SK-N-SH treated with all-trans-retinoic acid at 6 μM for 48 hours (cell line): Measurements from ENCODE around the gene SESN3.

Experiments
- ATAC-seq: fragments of 200-7000 bp; cut with Tn5 transposase; 3 replicates; pipeline ENCODE4 v1.9.1; 2020; ENCODE audit warnings: mild to moderate bottlenecking, moderate library complexity
- ARNTL ChIP-seq: fragments of 450-650 bp; formaldehyde crosslinking; IDR thresholded peaks from 2 replicates; pipeline ENCODE4 v1.5.0; 2020; ENCODE audit warnings: low read depth, mild to moderate bottlenecking, moderate library complexity, borderline replicate concordance
- CSDC2 ChIP-seq: fragments of 250-450 bp; sonication (Bioruptor Pico); IDR thresholded peaks from 2 replicates; pipeline ENCODE4 v1.5.0; 2020; ENCODE audit warnings: mild to moderate bottlenecking, moderate library complexity
- CSRNP3 ChIP-seq: fragments of 250-450 bp; sonication (Bioruptor Pico); IDR thresholded peaks from 2 replicates; pipeline ENCODE4 v1.5.1; 2021; ENCODE audit warnings: mild to moderate bottlenecking, moderate library complexity
- ESRRG ChIP-seq: fragments of 250-450 bp; sonication (Bioruptor Pico); IDR thresholded peaks from 2 replicates; pipeline ENCODE4 v1.6.1; 2021; ENCODE audit warnings: mild to moderate bottlenecking
- GLIS3 ChIP-seq: fragments of 250-450 bp; sonication (Bioruptor Pico); IDR thresholded peaks from 2 replicates; pipeline ENCODE4 v1.5.0; 2020; ENCODE audit warnings: mild to moderate bottlenecking, moderate library complexity
- ISL1 ChIP-seq: fragments of 250-450 bp; sonication (Bioruptor Pico); IDR thresholded peaks from 2 replicates; pipeline ENCODE4 v2.1.2; 2022; ENCODE audit warnings: mild to moderate bottlenecking, moderate library complexity
- OSR1 ChIP-seq: fragments of 250-450 bp; sonication (Bioruptor Pico); IDR thresholded peaks from 2 replicates; pipeline ENCODE4 v1.8.0; 2022; ENCODE audit warnings: moderate library complexity, mild to moderate bottlenecking, inconsistent platforms
- POU6F1 ChIP-seq: fragments of 250-450 bp; sonication (Bioruptor Pico); IDR thresholded peaks from 2 replicates; pipeline ENCODE4 v1.8.0; 2021; ENCODE audit warnings: low read depth, mild to moderate bottlenecking, moderate library complexity, borderline replicate concordance
- PPARA ChIP-seq: fragments of 250-450 bp; sonication (Bioruptor Pico); IDR thresholded peaks from 2 replicates; pipeline ENCODE4 v1.5.0; 2020; ENCODE audit warnings: mild to moderate bottlenecking, borderline replicate concordance
- RARB ChIP-seq: fragments of 250-450 bp; sonication (Bioruptor Pico); IDR thresholded peaks from 2 replicates; pipeline ENCODE4 v1.8.0; 2021; ENCODE audit warnings: mild to moderate bottlenecking, moderate library complexity
- SNAI2 ChIP-seq: fragments of 250-450 bp; sonication (Bioruptor Pico); IDR thresholded peaks from 2 replicates; pipeline ENCODE4 v1.5.0; 2020; ENCODE audit warnings: mild to moderate bottlenecking, moderate library complexity
- TCF4 ChIP-seq: fragments of 250-450 bp; sonication (Bioruptor Pico); IDR thresholded peaks from 2 replicates; pipeline ENCODE4 v1.8.0; 2021; ENCODE audit warnings: mild to moderate bottlenecking, moderate library complexity, borderline replicate concordance
- ZC3H10 ChIP-seq: fragments of 250-450 bp; sonication (Bioruptor Pico); IDR thresholded peaks from 2 replicates; pipeline ENCODE4 v1.5.1; 2021; ENCODE audit warnings: mild to moderate bottlenecking, moderate library complexity
- ZFP3 ChIP-seq: fragments of 250-450 bp; sonication (Bioruptor Pico); IDR thresholded peaks from 2 replicates; pipeline ENCODE4 v1.5.0; 2020; ENCODE audit warnings: mild to moderate bottlenecking, moderate library complexity
- ZNF565 ChIP-seq: fragments of 450-650 bp; formaldehyde crosslinking; conservative IDR thresholded peaks from 2 replicates; pipeline ENCODE4 v1.5.0; 2020; ENCODE audit warnings: low read depth, mild to moderate bottlenecking, moderate library complexity
- ZNF70 ChIP-seq: fragments of 450-650 bp; formaldehyde crosslinking; IDR thresholded peaks from 2 replicates; pipeline ENCODE4 v1.5.0; 2020; ENCODE audit warnings: mild to moderate bottlenecking, moderate library complexity
- ZNF8 ChIP-seq: fragments of 450-650 bp; formaldehyde crosslinking; IDR thresholded peaks from 2 replicates; pipeline ENCODE4 v1.5.0; 2020; ENCODE audit warnings: mild to moderate bottlenecking, moderate library complexity

Gene SESN3

GRCh38 chr11:95115597-95115996 lies 115.4 kb downstream of the SESN3 start:
- TF ChIP-seq PPARA (CRISPR knock-in tag) = no peak
- no peak for TF ChIP-seq CSDC2
- no peak for TF ChIP-seq ZC3H10 (CRISPR knock-in tag)
- no peak for TF ChIP-seq SNAI2
- TF ChIP-seq RARB = no peak
- no peak for TF ChIP-seq ISL1 (CRISPR knock-in tag)
- no peak for TF ChIP-seq ESRRG
- no peak for TF ChIP-seq GLIS3 (CRISPR knock-in tag)
- TF ChIP-seq ZNF8 = no peak
- no peak for TF ChIP-seq OSR1 (CRISPR knock-in tag)
- TF ChIP-seq ZFP3 = no peak
- no peak for TF ChIP-seq TCF4 (CRISPR knock-in tag)
- no peak for TF ChIP-seq ZNF565 (CRISPR knock-in tag)
- no peak for TF ChIP-seq ZNF70 (CRISPR knock-in tag)
- TF ChIP-seq ARNTL = no peak
- no peak for TF ChIP-seq POU6F1 (CRISPR knock-in tag)
- no peak for TF ChIP-seq CSRNP3 (CRISPR knock-in tag)
- ATAC-seq = no peak
